Measurements from ENCODE around the gene LPAR2. TPM values are rescaled to one million over a fixed set of nuclear protein-coding genes. Genes with fewer than 3 reads are reported as not detected.

LPAR2 gene
- total and polyA plus RNA-seq, 2 of the 13 experiments (the other 11 are each of a cell fraction or from before 2014, with no cell fraction given) = 0.86 to 3.6 TPM

DNA sequence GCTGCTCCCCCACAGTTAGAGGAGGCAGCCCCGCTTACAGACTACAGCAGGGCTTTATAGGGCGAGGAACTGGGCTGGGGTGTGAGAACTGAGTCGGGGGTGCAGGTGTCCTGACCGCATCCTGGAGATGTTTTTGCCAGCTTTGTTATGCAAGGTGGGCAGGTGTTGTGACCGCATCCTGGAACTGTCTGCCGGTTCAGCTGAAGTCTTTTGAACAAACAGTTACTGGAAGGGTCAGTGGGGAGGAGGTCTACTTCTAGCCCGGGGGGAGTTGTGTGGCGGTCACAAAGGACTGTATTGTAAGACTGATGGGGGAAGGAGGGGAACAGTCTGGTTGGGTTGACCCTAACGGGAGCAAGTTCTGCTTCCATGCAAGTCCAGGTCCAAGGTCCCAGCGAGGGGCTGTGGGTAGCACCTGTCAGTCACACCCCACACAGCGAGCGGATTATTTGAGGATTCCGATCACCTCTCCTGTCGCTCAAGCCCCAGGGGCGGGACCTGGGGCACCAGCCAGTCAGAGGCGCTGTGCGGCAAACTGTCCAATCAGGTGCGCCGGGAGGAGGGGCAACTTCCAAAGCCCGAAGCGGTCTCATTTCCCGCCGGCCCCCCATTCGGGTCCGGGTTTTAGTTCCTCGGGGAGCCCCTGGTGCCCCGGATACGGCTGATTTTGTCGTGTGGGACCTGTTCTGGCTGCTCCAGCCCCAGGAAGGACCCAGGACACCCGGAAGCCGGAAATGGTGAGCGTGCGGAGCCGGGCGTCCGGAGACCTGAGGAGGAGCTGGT is 40.4 kb upstream of the LPAR2 start, which contains the start of gene ZNF101 (continued):
- TF ChIP-seq TEAD2 (CRISPR knock-in tag; IDR thresholded peaks at IDR 0.05) (no peak), ZNF510 (CRISPR knock-in tag; IDR thresholded peaks at IDR 0.05; ENCODE audit: low read depth) (0 out of 2 replicates have a peak, but pooled peaks have one; percentile 29), ZNF788 (CRISPR knock-in tag; IDR thresholded peaks at IDR 0.05; ENCODE audit: borderline replicate concordance) (0 out of 2 replicates have a peak, but pooled peaks have one; percentile 21), MATR3 (CRISPR knock-in tag; IDR thresholded peaks at IDR 0.05) (no peak), TGIF2 (CRISPR knock-in tag; IDR thresholded peaks at IDR 0.05) (peak; percentile 81), CEBPB (IDR thresholded peaks at IDR 0.05; ENCODE audit: borderline replicate concordance, low read depth, low read length) (peak; percentile 50; the same call in 1 of the 2 replicates), RFXAP (CRISPR knock-in tag; IDR thresholded peaks at IDR 0.05; ENCODE audit: borderline replicate concordance) (no peak; the same call in 1 of the 2 replicates), AGO2 (optimal IDR thresholded peaks at IDR 0.05; ENCODE audit: low read depth, low read length) (no peak), KLF13 (CRISPR knock-in tag; IDR thresholded peaks at IDR 0.05) (no peak), HMG20A (CRISPR knock-in tag; IDR thresholded peaks at IDR 0.05; ENCODE audit: borderline replicate concordance) (no peak), POGZ (CRISPR knock-in tag; IDR thresholded peaks at IDR 0.05) (0 out of 2 replicates have a peak, but pooled peaks have one; percentile 36), ZSCAN9 (CRISPR knock-in tag; IDR thresholded peaks at IDR 0.05; ENCODE audit: borderline replicate concordance) (peak; percentile 67; the same call in 1 of the 2 replicates)
- TF ChIP-seq, protein P1, sequence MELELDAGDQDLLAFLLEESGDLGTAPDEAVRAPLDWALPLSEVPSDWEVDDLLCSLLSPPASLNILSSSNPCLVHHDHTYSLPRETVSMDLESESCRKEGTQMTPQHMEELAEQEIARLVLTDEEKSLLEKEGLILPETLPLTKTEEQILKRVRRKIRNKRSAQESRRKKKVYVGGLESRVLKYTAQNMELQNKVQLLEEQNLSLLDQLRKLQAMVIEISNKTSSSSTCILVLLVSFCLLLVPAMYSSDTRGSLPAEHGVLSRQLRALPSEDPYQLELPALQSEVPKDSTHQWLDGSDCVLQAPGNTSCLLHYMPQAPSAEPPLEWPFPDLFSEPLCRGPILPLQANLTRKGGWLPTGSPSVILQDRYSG (CRISPR knock-in tag; IDR thresholded peaks at IDR 0.05) = no peak; the same call in 1 of the 2 replicates
- TF ChIP-seq, protein P2, sequence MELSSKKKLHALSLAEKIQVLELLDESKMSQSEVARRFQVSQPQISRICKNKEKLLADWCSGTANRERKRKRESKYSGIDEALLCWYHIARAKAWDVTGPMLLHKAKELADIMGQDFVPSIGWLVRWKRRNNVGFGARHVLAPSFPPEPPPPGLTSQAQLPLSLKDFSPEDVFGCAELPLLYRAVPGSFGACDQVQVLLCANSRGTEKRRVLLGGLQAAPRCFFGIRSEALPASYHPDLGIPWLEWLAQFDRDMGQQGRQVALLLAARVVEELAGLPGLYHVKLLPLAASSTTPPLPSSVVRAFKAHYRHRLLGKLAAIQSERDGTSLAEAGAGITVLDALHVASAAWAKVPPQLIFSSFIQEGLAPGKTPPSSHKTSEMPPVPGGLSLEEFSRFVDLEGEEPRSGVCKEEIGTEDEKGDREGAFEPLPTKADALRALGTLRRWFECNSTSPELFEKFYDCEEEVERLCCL (CRISPR knock-in tag; IDR thresholded peaks at IDR 0.05; ENCODE audit: borderline replicate concordance) = no peak
- TF ChIP-seq, protein P3, sequence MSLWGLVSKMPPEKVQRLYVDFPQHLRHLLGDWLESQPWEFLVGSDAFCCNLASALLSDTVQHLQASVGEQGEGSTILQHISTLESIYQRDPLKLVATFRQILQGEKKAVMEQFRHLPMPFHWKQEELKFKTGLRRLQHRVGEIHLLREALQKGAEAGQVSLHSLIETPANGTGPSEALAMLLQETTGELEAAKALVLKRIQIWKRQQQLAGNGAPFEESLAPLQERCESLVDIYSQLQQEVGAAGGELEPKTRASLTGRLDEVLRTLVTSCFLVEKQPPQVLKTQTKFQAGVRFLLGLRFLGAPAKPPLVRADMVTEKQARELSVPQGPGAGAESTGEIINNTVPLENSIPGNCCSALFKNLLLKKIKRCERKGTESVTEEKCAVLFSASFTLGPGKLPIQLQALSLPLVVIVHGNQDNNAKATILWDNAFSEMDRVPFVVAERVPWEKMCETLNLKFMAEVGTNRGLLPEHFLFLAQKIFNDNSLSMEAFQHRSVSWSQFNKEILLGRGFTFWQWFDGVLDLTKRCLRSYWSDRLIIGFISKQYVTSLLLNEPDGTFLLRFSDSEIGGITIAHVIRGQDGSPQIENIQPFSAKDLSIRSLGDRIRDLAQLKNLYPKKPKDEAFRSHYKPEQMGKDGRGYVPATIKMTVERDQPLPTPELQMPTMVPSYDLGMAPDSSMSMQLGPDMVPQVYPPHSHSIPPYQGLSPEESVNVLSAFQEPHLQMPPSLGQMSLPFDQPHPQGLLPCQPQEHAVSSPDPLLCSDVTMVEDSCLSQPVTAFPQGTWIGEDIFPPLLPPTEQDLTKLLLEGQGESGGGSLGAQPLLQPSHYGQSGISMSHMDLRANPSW (CRISPR knock-in tag; IDR thresholded peaks at IDR 0.05; ENCODE audit: borderline replicate concordance) = no peak
- TF ChIP-seq, protein P4, sequence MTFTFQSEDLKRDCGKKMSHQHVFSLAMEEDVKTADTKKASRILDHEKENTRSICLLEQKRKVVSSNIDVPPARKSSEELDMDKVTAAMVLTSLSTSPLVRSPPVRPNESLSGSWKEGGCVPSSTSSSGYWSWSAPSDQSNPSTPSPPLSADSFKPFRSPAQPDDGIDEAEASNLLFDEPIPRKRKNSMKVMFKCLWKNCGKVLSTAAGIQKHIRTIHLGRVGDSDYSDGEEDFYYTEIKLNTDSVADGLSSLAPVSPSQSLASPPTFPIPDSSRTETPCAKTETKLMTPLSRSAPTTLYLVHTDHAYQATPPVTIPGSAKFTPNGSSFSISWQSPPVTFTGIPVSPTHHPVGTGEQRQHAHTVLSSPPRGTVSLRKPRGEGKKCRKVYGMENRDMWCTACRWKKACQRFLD (CRISPR knock-in tag; IDR thresholded peaks at IDR 0.05; ENCODE audit: borderline replicate concordance) = no peak; the same call in 1 of the 2 replicates
- TF ChIP-seq, protein P5, sequence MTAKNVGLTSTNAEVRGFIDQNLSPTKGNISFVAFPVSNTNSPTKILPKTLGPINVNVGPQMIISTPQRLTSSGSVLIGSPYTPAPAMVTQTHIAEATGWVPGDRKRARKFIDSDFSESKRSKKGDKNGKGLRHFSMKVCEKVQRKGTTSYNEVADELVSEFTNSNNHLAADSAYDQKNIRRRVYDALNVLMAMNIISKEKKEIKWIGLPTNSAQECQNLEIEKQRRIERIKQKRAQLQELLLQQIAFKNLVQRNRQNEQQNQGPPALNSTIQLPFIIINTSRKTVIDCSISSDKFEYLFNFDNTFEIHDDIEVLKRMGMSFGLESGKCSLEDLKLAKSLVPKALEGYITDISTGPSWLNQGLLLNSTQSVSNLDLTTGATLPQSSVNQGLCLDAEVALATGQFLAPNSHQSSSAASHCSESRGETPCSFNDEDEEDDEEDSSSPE (CRISPR knock-in tag; IDR thresholded peaks at IDR 0.05) = peak; percentile 95
- TF ChIP-seq, protein P6, sequence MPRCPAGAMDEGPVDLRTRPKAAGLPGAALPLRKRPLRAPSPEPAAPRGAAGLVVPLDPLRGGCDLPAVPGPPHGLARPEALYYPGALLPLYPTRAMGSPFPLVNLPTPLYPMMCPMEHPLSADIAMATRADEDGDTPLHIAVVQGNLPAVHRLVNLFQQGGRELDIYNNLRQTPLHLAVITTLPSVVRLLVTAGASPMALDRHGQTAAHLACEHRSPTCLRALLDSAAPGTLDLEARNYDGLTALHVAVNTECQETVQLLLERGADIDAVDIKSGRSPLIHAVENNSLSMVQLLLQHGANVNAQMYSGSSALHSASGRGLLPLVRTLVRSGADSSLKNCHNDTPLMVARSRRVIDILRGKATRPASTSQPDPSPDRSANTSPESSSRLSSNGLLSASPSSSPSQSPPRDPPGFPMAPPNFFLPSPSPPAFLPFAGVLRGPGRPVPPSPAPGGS (CRISPR knock-in tag; IDR thresholded peaks at IDR 0.05) = 0 out of 2 replicates have a peak, but pooled peaks have one; percentile 27
- TF ChIP-seq, protein P7, sequence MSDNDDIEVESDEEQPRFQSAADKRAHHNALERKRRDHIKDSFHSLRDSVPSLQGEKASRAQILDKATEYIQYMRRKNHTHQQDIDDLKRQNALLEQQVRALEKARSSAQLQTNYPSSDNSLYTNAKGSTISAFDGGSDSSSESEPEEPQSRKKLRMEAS (IDR thresholded peaks at IDR 0.05) = peak; percentile 64; the same call in 1 of the 2 replicates

All from HepG2 (cell line).